Coronary artery (tissue), 2 donors: Measurements from ENCODE around the gene TRDMT1.
"Not testable (repeated sequence)": the region's sequence is repeated elsewhere in the genome, so short reads cannot be mapped to it uniquely, and the experiment has no call there.

Experiments
- DNase-seq: peaks from one replicate; pipeline ENCODE4 v3.0.0-alpha.2; 2017; ENCODE audit warnings: low spot score
- H3K27ac ChIP-seq, 2 donors: fragments of 200-600 bp; sonication (generic); one replicate each; pipeline ENCODE4 v1.5.1; 2016 to 2019
- H3K4me3 ChIP-seq: fragments of 200-600 bp; sonication (generic); 2 replicates; pipeline ENCODE4 v1.5.1; 2016; ENCODE audit warnings: mild to moderate bottlenecking, moderate library complexity
- CTCF ChIP-seq: fragments of 200-600 bp; sonication (generic); IDR thresholded peaks from one replicate; pipeline ENCODE4 v1.5.1; 2019; ENCODE audit warnings: antibody characterized with exemption

Gene TRDMT1

GRCh38 chr10:17119845-17120244, 81.6 kb downstream of the TRDMT1 start:
- no peak for DNase-seq
- H3K4me3 ChIP-seq, result no peak overlapping the region
- H3K27ac ChIP-seq, result no peak overlapping the region
- TF ChIP-seq CTCF, result no peak

GRCh38 chr10:17116193-17116592, 85.3 kb downstream of the TRDMT1 start:
- Histone ChIP-seq H3K27ac (no peak overlapping the region), H3K4me3 (no peak overlapping the region)
- DNase-seq, result no peak
- no peak for TF ChIP-seq CTCF

GRCh38 chr10:17115683-17116082, 85.8 kb downstream of the TRDMT1 start:
- no peak for DNase-seq
- Histone ChIP-seq H3K27ac (no peak overlapping the region), H3K4me3 (no peak overlapping the region)
- no peak for TF ChIP-seq CTCF

- not testable (repeated sequence) for DNase-seq
- peak overlapping the region in 1 of 2 donors; percentile 44 for H3K27ac ChIP-seq
Measured at GRCh38 chr10:17114878-17115444, 86.5 kb downstream of the TRDMT1 start.

GRCh38 chr10:17113889-17114540, 87.5 kb downstream of the TRDMT1 start:
- no peak overlapping the region for H3K4me3 ChIP-seq
- H3K27ac ChIP-seq, result peak overlapping the region in 1 of 2 donors; percentile 44
- no peak for DNase-seq
- TF ChIP-seq CTCF, result no peak

More at GRCh38 chr10:17114878-17115444, 86.5 kb downstream of the TRDMT1 start:
- not testable (repeated sequence) for H3K4me3 ChIP-seq

GRCh38 chr10:17113346-17113745, 88.1 kb downstream of the TRDMT1 start:
- TF ChIP-seq CTCF, result no peak
- Histone ChIP-seq H3K4me3 (no peak overlapping the region), H3K27ac (peak overlapping the region in 1 of 2 donors; percentile 44)
- no peak for DNase-seq

GRCh38 chr10:17112566-17112965, 88.9 kb downstream of the TRDMT1 start:
- Histone ChIP-seq H3K4me3 (no peak overlapping the region), H3K27ac (no peak overlapping the region)
- DNase-seq, result no peak
- TF ChIP-seq CTCF, result no peak
